Testis (tissue), 3 donors: Measurements from ENCODE around the gene SCGB2A2. TPM values are rescaled to one million over a fixed set of nuclear protein-coding genes. Genes with fewer than 3 reads are reported as not detected.

Source experiments
- DNase-seq: peaks from one replicate; pipeline ENCODE4 v3.0.0-alpha.2; 2019
- H3K27ac ChIP-seq, 2 donors: fragments of 200-600 bp; sonication (generic); one replicate each; pipeline ENCODE4 v1.5.1; 2019
- H3K27me3 ChIP-seq: fragments of 200-600 bp; sonication (generic); one replicate; pipeline ENCODE4 v1.5.1; 2019
- H3K36me3 ChIP-seq: fragments of 200-600 bp; sonication (generic); one replicate; pipeline ENCODE4 v1.5.1; 2017; ENCODE audit warnings: low read depth; ENCODE audit errors: missing control alignments
- H3K4me1 ChIP-seq: fragments of 200-600 bp; sonication (generic); one replicate; pipeline ENCODE4 v1.5.1; 2019
- H3K4me3 ChIP-seq, 2 donors: fragments of 200-600 bp; sonication (generic); one replicate each; pipeline ENCODE4 v1.5.1; 2017 to 2019
- H3K9me3 ChIP-seq: fragments of 200-600 bp; sonication (generic); one replicate; pipeline ENCODE4 v1.5.1; 2017
- POLR2A ChIP-seq: fragments of 450-650 bp; IDR thresholded peaks from one replicate; pipeline ENCODE4 v1.6.1; 2017; ENCODE audit warnings: antibody characterized with exemption, mild to moderate bottlenecking, moderate library complexity
- WGBS, 2 donors: methylation state at CpG; one replicate each; pipeline ENCODE4 v1.1.5; 2018; 5-methylcytosine and 5-hydroxymethylcytosine counted together
- intact Hi-C: fragments of 100-400 bp; cut with DNase I; formaldehyde crosslinking; loops from one replicate; pipeline ENCODE4 v1.15.1; 2023; ENCODE audit warnings: low total_unique reads
- polyA plus RNA-seq: library from polyadenylated mRNA; stranded (reverse); fragments of 350-450 nt; fragmentation: Illumina TruSeq; extraction: RNeasy Lipid Tissue Mini Kit (QIAGEN cat#74804); gene quantifications from one replicate; pipeline ENCODE4 v1.2.3, GENCODE V29; 2014; ENCODE audit warnings: low read depth, low replicate concordance; ENCODE audit not compliant: insufficient read depth
- total RNA-seq, 2 donors: library from RNA; depleted of rRNA; stranded (reverse); fragments of >200 nt; gene quantifications; one replicate each; pipeline ENCODE4 v1.2.3, GENCODE V29; 2016
- TF ChIP-seq, protein P1 (sequence below), 3 experiments: fragments of 450-650 bp in 2 of 3; fragments of 200-600 bp in 1 of 3; sonication (generic) in 1 of 3; IDR thresholded peaks; one replicate each; pipeline ENCODE4 v1.5.1; 2016 to 2019; ENCODE audit warnings: antibody characterized with exemption in 3 of 3, mild to moderate bottlenecking in 2 of 3, moderate library complexity in 1 of 3

The SCGB2A2 gene
- total and polyA plus RNA-seq, 3 donors from 2014 or later, result 0.86 TPM; not detected in 2

DNA sequence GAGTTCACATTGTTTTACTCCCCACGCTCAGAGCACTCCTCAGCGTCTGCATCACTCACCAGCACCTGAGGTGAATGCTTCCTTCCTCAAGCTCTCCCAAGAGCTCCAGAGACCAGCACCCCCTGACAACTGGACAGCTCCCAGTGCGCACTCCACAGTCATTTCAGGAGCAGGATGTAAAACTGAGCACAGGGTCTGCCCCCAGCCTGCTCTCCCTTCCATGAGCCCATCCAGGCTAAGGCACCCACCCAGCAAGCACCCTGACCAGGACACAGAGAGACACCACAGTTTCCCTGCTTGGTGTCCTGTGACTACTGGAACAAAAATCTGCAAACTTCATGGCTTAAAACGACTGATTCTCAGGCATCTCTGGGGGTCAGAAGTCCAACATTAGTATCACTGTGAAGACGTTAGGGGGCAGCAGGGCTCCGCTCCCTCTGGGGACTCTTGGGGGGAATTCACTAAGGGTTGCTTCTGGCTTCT lies 24.6 kb upstream of the SCGB2A2 start:
- Histone ChIP-seq H3K4me3 (no peak overlapping the region), H3K27me3 (no peaks in the 10 kb centered on the region), H3K27ac (no peak overlapping the region), H3K9me3 (no peaks in the 10 kb centered on the region), H3K36me3 (no peaks in the 10 kb centered on the region), H3K4me1 (no peaks in the 10 kb centered on the region)
- WGBS, 2 donors, result 10 to 26% methylated on average over 6 of the region's 6 CpGs
- DNase-seq, result peak; percentile 44
- intact Hi-C loops, result no loop called here
- TF ChIP-seq, protein P1, sequence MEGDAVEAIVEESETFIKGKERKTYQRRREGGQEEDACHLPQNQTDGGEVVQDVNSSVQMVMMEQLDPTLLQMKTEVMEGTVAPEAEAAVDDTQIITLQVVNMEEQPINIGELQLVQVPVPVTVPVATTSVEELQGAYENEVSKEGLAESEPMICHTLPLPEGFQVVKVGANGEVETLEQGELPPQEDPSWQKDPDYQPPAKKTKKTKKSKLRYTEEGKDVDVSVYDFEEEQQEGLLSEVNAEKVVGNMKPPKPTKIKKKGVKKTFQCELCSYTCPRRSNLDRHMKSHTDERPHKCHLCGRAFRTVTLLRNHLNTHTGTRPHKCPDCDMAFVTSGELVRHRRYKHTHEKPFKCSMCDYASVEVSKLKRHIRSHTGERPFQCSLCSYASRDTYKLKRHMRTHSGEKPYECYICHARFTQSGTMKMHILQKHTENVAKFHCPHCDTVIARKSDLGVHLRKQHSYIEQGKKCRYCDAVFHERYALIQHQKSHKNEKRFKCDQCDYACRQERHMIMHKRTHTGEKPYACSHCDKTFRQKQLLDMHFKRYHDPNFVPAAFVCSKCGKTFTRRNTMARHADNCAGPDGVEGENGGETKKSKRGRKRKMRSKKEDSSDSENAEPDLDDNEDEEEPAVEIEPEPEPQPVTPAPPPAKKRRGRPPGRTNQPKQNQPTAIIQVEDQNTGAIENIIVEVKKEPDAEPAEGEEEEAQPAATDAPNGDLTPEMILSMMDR (IDR thresholded peaks at IDR 0.05), result no peak
- no peak for TF ChIP-seq POLR2A

DNA sequence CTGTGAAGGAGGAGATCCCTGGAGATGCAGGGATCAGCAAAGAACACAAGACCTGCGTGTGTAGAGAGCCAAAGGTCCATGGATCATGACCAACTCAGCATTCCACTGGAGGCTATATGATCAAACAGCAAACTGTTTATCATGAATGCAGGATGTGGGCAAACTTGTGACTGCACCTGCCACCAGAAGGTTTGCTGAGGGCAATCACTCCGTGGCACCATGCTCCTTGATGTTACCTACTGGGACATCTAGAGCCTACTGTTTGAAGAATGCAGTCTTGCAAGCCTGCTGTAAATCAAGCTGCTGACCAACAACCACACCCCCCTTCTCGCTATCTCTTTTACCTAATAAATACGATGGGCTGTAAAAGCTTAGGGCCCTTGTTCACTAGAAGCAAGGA lies 18.3 kb upstream of the SCGB2A2 start:
- no peak overlapping the region for H3K4me3 ChIP-seq
- TF ChIP-seq POLR2A, result no peak
- TF ChIP-seq, protein P1 (IDR thresholded peaks at IDR 0.05), result no peak
- no peaks in the 10 kb centered on the region for H3K9me3 ChIP-seq
- no peaks in the 10 kb centered on the region for H3K4me1 ChIP-seq
- H3K27me3 ChIP-seq, result no peaks in the 10 kb centered on the region
- intact Hi-C loops, result no loop called here
- H3K27ac ChIP-seq, result no peak overlapping the region
- WGBS, 2 donors, result 57 to 60% methylated on average over 4 of the region's 4 CpGs
- no peaks in the 10 kb centered on the region for H3K36me3 ChIP-seq
- DNase-seq, result no peak

DNA sequence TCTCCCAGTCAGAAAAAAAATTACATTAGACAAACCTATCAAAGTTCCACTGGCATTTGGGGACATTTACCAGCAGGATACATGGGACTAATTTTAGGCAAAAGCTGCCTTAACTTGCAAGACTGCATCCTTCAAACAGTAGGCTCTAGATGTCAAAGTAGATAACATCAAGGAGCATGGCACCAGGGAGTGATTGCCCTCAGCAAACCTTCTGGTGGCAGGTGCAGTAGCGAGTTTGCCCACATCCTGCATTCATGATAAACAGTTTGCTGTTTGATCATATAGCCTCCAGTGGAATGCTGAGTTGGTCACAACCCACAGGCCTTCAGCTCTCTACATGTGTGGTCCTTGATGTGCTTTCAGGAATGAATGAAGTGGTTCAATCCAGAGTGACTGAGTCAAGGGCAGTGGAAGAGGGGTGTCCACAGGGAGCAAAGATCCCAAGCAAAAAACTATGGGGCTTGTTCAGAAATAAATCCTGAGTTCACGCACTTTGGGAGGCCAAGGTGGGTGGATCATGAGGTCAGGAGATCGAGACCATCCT lies 15.9 kb upstream of the SCGB2A2 start:
- intact Hi-C loops, result no loop called here
- H3K9me3 ChIP-seq, result no peaks in the 10 kb centered on the region
- WGBS, 2 donors, result 84 to 92% methylated on average over 3 of the region's 3 CpGs
- no peaks in the 10 kb centered on the region for H3K4me1 ChIP-seq
- H3K27me3 ChIP-seq, result no peaks in the 10 kb centered on the region
- no peak for DNase-seq
- no peak overlapping the region for H3K27ac ChIP-seq
- H3K36me3 ChIP-seq, result no peaks in the 10 kb centered on the region
- TF ChIP-seq, protein P1 (IDR thresholded peaks at IDR 0.05), result no peak
- TF ChIP-seq POLR2A, result no peak
- no peak overlapping the region for H3K4me3 ChIP-seq

DNA sequence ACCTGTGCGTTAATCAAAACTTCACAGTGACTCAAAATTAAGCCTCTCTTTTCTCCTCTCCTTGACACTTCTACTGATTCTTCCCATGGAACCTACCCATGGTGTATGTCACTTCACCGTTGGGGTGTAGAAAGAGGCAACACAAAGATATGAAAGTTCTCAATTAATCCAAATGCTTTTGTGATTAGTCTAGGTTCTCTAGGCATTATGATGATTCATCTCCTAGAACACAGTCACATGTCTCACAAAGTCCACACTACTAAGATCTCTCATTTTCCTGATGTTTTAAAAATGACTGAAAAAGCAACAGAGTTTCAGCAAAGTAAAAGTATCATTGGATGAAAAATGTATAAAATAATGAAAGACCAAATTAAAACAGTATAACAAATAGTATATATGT lies 13.7 kb upstream of the SCGB2A2 start:
- no peak overlapping the region for H3K4me3 ChIP-seq
- 89 to 91% methylated on average over 2 of the region's 2 CpGs for WGBS, 2 donors
- no peak for TF ChIP-seq POLR2A
- intact Hi-C loops, result no loop called here
- H3K9me3 ChIP-seq, result no peaks in the 10 kb centered on the region
- H3K27me3 ChIP-seq, result no peaks in the 10 kb centered on the region
- H3K27ac ChIP-seq, result no peak overlapping the region
- H3K36me3 ChIP-seq, result no peaks in the 10 kb centered on the region
- H3K4me1 ChIP-seq, result no peaks in the 10 kb centered on the region
- no peak for DNase-seq

DNA sequence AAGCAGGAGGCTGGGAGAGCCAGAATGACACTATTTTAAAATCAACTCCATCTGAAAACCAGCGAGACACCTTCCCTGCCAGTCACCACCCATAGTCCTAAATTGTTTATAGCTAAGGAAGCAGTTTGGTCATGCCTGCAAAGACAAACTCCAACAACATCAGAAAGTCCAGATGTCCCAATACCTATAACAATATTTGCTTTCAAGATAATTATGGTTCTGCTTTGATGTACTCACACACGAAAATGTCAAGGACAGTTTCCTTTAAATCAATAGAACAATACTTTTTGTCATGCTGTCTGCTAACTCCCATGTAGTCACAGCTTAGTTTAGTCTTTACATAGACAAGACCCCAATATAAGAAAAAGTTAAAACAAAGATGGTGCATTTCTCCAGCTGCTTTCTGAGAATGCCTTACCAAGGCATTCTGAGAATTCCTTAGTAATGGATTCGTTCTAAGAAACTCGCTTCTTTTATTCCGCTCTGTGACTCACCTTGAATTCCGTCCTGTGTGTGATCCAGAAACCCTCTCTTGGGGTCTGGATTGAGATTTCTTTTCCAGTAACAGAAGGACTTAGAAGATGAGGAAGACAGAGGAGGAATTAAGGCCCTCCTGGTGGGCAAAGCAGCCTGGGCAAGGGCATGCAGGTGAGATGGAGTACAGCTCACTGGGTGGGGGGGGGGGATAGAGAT lies 9.6 kb upstream of the SCGB2A2 start:
- intact Hi-C loops, result no loop called here
- DNase-seq, result no peak

More for the DNA sequence above, 9.6 kb upstream of the SCGB2A2 start:
- Histone ChIP-seq H3K4me3 (no peak overlapping the region), H3K27me3 (no peaks in the 10 kb centered on the region), H3K36me3 (no peaks in the 10 kb centered on the region), H3K4me1 (no peaks in the 10 kb centered on the region), H3K27ac (no peak overlapping the region), H3K9me3 (no peaks in the 10 kb centered on the region)
- TF ChIP-seq POLR2A, result no peak
- TF ChIP-seq, protein P1 (IDR thresholded peaks at IDR 0.05), result no peak
- 67 to 84% methylated on average over 6 of the region's 6 CpGs for WGBS, 2 donors
